Fibroblast of skin of left quadriceps (primary cell): ENCODE data around the gene OVOL3.
"Not testable (repeated sequence)": the region's sequence is repeated elsewhere in the genome, so short reads cannot be mapped to it uniquely, and the experiment has no call there.

Experiments
- DNase-seq, 2 experiments: peaks; one replicate each; pipeline ENCODE4 v3.0.0-alpha.2; 2013; ENCODE audit warnings: low read depth in 2 of 2

OVOL3 gene

GRCh38 chr19:36110487-36111199 lies at the start of gene OVOL3:
OVOL3 (plus strand) TSS chr19:36111143; CDS start chr19:36111203, 60 bp downstream.
- DNase-seq: no peak

GRCh38 chr19:36061367-36061766 lies 49.6 kb upstream of the OVOL3 start:
- no peak for DNase-seq

- no peak for DNase-seq
These were observed 46.1 kb upstream of the OVOL3 start for GRCh38 chr19:36064826-36065225.

- no peak for DNase-seq
These were observed 43.3 kb upstream of the OVOL3 start for GRCh38 chr19:36067681-36068080.

GRCh38 chr19:36068810-36069499 lies 42.0 kb upstream of the OVOL3 start:
- DNase-seq: not testable (repeated sequence)

GRCh38 chr19:36072081-36072480 lies 38.9 kb upstream of the OVOL3 start:
- no peak for DNase-seq

- no peak for DNase-seq
These were observed 37.6 kb upstream of the OVOL3 start for GRCh38 chr19:36073121-36073876.

- DNase-seq: no peak
These were observed 31.5 kb upstream of the OVOL3 start for GRCh38 chr19:36079389-36079945.

- DNase-seq: no peak
These were observed 29.6 kb upstream of the OVOL3 start for GRCh38 chr19:36081385-36081784.

GRCh38 chr19:36081894-36082293 lies 29.0 kb upstream of the OVOL3 start:
- no peak for DNase-seq

GRCh38 chr19:36082916-36083315 lies 28.0 kb upstream of the OVOL3 start:
- DNase-seq: no peak

- no peak for DNase-seq
These were observed 26.5 kb upstream of the OVOL3 start for GRCh38 chr19:36084231-36085009.

GRCh38 chr19:36086326-36086725 lies 24.6 kb upstream of the OVOL3 start:
- DNase-seq: no peak

- no peak for DNase-seq
These were observed 21.1 kb upstream of the OVOL3 start for GRCh38 chr19:36089847-36090246.

- DNase-seq: no peak
These were observed 19.8 kb upstream of the OVOL3 start for GRCh38 chr19:36090910-36091695.

GRCh38 chr19:36092566-36092965 lies 18.4 kb upstream of the OVOL3 start:
- no peak for DNase-seq

- no peak for DNase-seq
These were observed 17.7 kb upstream of the OVOL3 start for GRCh38 chr19:36093146-36093662.

- no peak for DNase-seq
These were observed 17.3 kb upstream of the OVOL3 start for GRCh38 chr19:36093687-36094086.

- DNase-seq: no peak
These were observed 13.9 kb upstream of the OVOL3 start for GRCh38 chr19:36097036-36097435.

GRCh38 chr19:36099166-36099785 lies 11.7 kb upstream of the OVOL3 start:
- DNase-seq: no peak
